Fibroblast of mammary gland (primary cell): ENCODE data around the gene MARK1.

Experiments
- DNase-seq: peaks from one replicate; pipeline ENCODE4 v3.0.0-alpha.2; 2010; ENCODE audit warnings: low read depth
- H3K4me3 ChIP-seq: 2 replicates; pipeline ENCODE4 v1.5.1; 2011; ENCODE audit warnings: low read depth, mild to moderate bottlenecking, low read length, moderate library complexity; ENCODE audit not compliant: control insufficient read depth
- CTCF ChIP-seq: conservative IDR thresholded peaks from 2 replicates; pipeline ENCODE4 v1.5.1; 2011; ENCODE audit warnings: low read depth, low read length, inconsistent platforms; ENCODE audit not compliant: control insufficient read depth, insufficient read depth

MARK1 gene

GRCh38 chr1:220491891-220492290, 36.0 kb upstream of the MARK1 start:
- no peak overlapping the region for H3K4me3 ChIP-seq
- no peak for DNase-seq
- no peak for TF ChIP-seq CTCF

- TF ChIP-seq CTCF, result no peak
- no peak for DNase-seq
- no peak overlapping the region for H3K4me3 ChIP-seq
These were observed 30.6 kb upstream of the MARK1 start for GRCh38 chr1:220497220-220497947.

GRCh38 chr1:220498188-220498587, 29.7 kb upstream of the MARK1 start:
- H3K4me3 ChIP-seq, result no peak overlapping the region
- TF ChIP-seq CTCF, result no peak
- DNase-seq, result peak; percentile 74

GRCh38 chr1:220500372-220500771, 27.6 kb upstream of the MARK1 start:
- DNase-seq, result no peak
- H3K4me3 ChIP-seq, result no peak overlapping the region
- TF ChIP-seq CTCF, result no peak

GRCh38 chr1:220504329-220504728, 23.6 kb upstream of the MARK1 start:
- no peak for DNase-seq
- no peak overlapping the region for H3K4me3 ChIP-seq
- TF ChIP-seq CTCF, result no peak

- no peak for TF ChIP-seq CTCF
- H3K4me3 ChIP-seq, result no peak overlapping the region
- DNase-seq, result no peak
These were observed 20.9 kb upstream of the MARK1 start for GRCh38 chr1:220507085-220507484.
